ENCODE data around the gene BCO1.

The BCO1 gene

DNA sequence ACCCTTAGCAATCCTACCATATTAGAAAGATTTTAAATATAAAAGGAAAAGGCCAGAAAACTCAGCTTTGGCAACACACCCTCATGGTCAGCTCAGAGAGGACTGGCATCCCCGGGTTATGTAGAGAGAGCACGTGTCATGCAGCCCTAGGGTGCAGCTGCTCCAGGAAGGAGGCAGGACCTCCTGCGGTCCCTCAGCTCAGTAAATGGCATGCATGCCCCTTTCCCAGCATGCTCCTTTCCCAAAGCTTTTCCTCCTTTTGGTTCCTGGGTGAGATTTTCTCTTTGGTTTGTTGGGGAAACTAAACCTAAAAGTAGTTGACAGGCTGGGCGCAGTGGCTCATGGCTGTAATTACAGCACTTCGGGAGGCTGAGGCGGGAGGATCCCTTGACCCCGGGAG, 80.2 kb downstream of the BCO1 start:
- DNase-seq (ENCODE audit: low spot score) = no peak

DNA sequence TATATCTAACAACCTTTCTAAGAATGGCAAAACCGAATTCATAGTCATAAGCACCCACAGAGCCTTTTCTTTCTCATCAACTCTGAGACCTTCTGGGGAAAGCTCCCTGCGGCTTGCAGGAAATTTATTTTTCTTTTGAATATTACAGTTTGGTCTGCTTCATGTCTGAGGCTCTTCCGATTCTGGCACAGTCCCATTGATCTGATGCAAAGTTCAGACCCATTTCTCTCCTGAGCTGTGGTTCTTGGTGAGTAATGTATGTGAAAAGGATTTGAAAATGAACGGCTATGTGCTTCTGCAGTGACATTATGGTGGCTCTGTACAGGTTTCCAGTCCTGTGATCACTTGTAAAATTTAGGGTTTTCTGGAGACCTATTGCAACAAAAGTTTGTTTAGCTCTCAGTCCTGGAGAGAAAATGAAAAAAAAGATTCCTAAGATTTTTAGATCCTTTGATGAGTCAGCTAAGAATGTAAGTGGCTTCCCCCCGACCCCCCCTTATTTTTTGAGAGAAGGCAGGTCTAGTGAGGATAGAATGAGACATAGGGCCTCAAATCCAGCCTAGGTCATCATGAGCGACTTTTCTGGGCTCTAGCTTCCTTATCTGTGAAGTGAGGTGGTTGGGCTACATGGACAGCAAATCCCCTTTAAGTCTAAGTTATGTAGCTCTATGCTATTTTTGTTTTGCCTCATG, 80.9 kb downstream of the BCO1 start:
- DNase-seq (ENCODE audit: low spot score) = no peak

DNA sequence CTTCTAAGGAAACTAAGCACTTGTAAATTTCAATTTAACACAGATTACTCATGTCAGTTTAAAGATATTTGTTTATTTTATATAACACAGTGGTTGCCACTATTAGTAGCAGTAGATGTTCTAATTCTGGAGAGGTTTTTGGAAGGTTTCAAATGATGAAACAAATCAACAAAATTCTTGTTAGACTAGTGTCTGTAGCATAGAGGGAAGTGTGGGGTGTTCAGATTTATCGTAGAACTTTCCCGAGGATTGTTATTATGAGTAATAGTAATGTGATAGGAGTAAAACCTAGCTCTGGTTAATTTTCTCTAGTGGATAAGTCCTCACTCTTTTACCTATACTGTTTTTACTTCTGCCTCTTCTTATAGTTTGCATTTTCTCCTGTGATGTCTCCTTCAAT, 82.5 kb downstream of the BCO1 start:
- DNase-seq (ENCODE audit: low spot score) = no peak

DNA sequence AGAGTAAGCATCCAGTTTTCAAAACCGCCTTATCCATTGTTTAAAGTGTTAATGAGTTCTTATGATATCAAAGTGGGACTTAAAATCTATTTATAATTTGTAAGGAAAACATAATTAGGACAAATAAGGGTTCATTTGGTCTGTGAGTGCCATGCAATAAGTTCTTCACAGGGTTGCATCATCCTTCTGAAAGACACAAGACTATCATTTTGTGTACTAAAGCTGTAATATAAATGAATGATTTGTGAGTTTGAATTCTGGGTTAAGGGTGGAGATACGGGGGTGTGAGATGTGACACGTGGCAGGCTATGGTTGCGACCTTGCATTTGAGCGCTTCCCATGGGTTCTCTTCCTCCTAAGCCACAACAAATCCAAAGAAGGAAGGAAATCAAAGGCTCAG, 83.0 kb downstream of the BCO1 start:
- DNase-seq (ENCODE audit: low spot score) = no peak

DNA sequence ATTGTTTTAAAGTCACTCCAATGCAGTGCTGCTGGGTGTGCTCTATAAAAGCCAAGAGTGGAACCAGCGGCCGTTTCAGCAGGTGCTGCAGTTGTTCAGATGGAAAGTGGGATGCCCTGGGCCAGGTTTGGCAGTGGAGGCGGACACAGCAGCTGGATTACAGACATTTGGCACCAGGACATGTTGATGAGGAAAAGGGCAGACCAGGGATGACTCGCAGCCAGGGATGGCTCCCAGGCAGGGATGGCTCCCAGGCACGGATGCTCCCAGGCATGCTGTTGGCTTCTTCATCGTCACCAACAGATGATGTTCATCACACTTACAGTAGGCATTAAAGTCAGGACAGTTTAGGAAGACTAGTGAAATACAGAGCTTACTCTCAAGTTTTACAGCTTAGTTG, 86.3 kb downstream of the BCO1 start:
- no peak for DNase-seq (ENCODE audit: low spot score)

DNA sequence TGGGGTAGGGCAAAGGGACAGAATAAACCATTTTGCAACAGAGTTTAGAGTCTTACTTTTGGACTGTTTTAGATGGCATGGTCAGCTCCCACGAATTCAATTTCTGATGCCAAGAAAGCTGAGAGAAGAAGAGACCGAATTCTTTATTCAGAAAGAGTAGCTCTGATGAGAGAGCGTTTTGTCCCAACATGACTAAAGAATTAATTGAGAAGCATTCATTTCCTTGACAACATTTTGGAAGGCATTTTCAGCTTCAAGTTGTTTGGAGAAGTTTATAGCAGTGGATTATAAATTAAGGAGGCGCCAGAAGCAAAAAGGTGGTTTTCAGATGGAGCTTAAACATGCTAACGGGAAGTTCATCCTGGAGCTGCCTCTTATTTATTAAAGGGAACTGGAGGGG, 88.5 kb downstream of the BCO1 start:
- DNase-seq (ENCODE audit: low spot score) = no peak

DNA sequence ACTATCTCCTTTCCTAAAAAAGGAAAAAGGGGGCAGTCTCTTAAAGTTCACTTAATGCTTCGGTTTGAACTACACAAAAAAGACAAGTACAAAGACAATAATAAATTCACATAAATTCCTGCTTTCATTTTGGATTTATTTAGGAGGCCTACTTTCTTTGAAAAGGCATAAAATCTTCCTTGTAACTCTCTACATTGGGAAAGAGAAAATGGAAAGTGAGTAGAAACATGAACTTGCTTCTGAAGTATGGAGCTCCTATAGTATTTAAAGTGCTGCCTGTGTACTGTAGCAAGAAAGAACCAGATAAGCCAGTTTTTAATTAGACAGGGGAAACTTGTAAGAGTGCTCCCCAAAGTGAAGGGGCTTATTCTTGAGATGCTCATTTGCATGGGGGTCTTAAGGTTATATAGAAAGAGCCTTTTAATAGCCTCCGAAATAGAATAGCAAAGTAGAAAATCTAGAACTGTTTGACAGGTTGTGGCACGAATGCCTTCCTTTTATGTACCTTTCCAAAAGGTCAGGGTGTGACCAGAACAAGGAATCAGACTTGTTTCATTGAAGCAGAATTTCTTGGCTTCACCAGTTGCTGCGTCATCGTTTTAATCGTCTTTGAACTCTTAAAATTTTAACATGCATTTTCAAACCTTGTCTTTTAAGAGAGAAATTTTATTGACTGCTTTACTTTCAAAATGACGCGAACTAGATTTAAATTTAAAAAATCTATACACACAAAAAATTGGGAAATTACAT, 89.1 kb downstream of the BCO1 start:
- DNase-seq (ENCODE audit: low spot score) = no peak

DNA sequence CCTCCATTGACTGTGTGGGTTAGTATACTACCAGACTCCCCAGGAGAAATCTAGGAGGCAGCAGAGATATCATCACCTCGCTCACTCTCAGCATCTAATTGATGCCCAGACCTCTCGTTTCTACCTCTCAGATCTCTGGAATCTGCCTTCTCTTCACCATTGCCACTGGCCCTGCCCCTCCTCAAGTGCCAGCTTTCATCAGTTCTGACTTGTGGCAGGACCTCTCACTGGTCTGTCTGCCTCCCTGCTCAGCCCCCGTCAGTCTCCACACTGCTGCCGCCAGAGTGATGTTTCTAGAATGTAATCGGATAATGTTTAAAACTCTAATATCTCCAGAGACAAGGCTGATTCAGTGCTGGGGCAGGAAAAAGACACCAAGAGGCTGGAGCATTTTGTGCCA, 91.5 kb downstream of the BCO1 start:
- no peak for DNase-seq (ENCODE audit: low spot score)

DNA sequence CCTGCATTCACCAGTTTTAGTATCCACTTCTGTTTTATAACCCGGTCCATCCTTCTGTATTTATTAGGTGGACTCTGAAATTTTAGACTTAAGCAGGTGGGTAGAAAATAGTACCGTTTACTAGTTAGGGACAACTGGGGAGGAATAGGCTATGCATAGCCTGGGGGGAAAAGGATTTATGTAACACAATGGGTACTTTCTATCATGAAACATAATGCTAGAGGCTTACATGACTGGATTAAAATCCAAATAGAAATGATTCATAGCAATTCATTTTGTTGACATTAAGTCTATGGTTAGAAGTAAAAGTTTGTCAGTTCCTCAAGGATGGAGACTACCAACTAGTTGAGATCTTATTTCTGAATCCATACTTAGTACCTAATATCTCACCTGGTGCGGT, 94.9 kb downstream of the BCO1 start:
- no peak for DNase-seq (ENCODE audit: low spot score)

DNA sequence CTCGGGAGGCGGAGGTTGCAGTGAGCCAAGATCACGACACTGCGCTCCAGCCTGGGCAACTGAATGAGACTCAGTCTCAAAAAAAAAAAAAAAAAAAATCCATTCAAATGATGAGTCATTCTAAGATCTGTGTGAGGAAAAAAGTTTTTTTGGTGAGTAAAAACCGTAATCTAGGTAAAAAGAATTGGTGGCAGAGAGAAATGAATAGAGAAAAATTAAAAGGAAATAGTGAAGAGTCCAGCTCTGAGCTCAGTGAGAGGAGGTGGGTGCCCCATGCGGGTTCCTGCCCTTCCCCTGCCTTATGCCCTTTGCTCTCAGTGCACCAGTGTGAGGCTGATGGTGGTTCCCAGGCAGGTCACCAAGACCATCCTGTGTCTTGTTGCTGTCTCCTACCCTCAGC, 97.2 kb downstream of the BCO1 start:
- DNase-seq (ENCODE audit: low spot score) = no peak

DNA sequence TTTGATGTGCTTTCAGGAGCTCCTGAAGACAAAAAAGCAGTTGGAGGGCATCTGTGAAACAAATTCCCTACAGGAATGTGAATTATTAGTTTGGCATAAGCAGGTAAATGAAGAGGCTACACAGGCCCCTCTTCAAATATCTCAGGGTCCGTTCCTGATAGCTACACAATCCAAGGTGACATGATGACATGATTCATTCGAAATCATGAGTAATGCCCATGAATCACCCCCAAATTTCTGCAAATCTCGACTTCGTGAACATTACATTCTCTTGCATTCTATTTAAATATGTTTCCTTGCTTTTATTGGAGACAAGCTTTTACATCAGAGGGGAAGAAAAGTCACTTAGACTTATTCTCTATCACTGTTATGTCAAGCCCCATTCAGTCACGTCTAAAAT, 98.6 kb downstream of the BCO1 start:
- DNase-seq (ENCODE audit: low spot score) = no peak

All from CD4-positive, alpha-beta T cell treated with Interleukin-2 at 100 ng/mL for 4 hours (primary cell).